Left renal pelvis (tissue), 4 donors: ENCODE results near the gene CD46. TPM values are rescaled to one million over a fixed set of nuclear protein-coding genes. Genes with fewer than 3 reads are reported as not detected.
"Not testable (repeated sequence)": the region's sequence is repeated elsewhere in the genome, so short reads cannot be mapped to it uniquely, and the experiment has no call there.

Source experiments
- DNase-seq, 4 donors: peaks; one replicate each; pipeline ENCODE4 v3.0.0-alpha.2; 2013; ENCODE audit warnings: low read depth in 4 of 4, low spot score in 3 of 4
- polyA plus RNA-seq, 4 donors: library from polyadenylated mRNA; unstranded; fragments of 120-200 nt; gene quantifications; one replicate each; pipeline ENCODE4 v1.2.1, GENCODE V29; 2013; ENCODE audit not compliant: insufficient read length in 4 of 4

Gene CD46
- polyA plus RNA-seq, 4 donors = 122 to 401 (median 331) TPM

- DNase-seq = no peak
Observed at GRCh38 chr1:207750631-207751305, 1.1 kb upstream of the CD46 start.

- DNase-seq = not testable (repeated sequence)
Observed at GRCh38 chr1:207751463-207751789, 428 bp upstream of the CD46 start.

GRCh38 chr1:207752456-207752998, 673 bp downstream of the CD46 start:
- no peak for DNase-seq

GRCh38 chr1:207753611-207754010, 1.8 kb downstream of the CD46 start:
- no peak for DNase-seq

GRCh38 chr1:207754011-207754410, 2.2 kb downstream of the CD46 start:
- no peak for DNase-seq

- DNase-seq = no peak
Observed at GRCh38 chr1:207754974-207755700, 3.3 kb downstream of the CD46 start.

- DNase-seq = no peak
Observed at GRCh38 chr1:207755846-207756693, 4.2 kb downstream of the CD46 start.

GRCh38 chr1:207762622-207763021, 10.8 kb downstream of the CD46 start:
- no peak for DNase-seq

- no peak for DNase-seq
Observed at GRCh38 chr1:207763091-207763490, 11.2 kb downstream of the CD46 start.

GRCh38 chr1:207763972-207764371, 12.1 kb downstream of the CD46 start:
- DNase-seq = no peak

- DNase-seq = no peak
Observed at GRCh38 chr1:207766569-207766968, 14.7 kb downstream of the CD46 start.

- DNase-seq = not testable (repeated sequence)
Observed at GRCh38 chr1:207770514-207770913, 18.7 kb downstream of the CD46 start.

- DNase-seq = not testable (repeated sequence)
Observed at GRCh38 chr1:207776045-207776444, 24.2 kb downstream of the CD46 start.

GRCh38 chr1:207777412-207777811, 25.6 kb downstream of the CD46 start:
- not testable (repeated sequence) for DNase-seq

- DNase-seq = no peak
Observed at GRCh38 chr1:207779008-207779407, 27.2 kb downstream of the CD46 start.

GRCh38 chr1:207781312-207781711, 29.5 kb downstream of the CD46 start:
- DNase-seq = no peak

GRCh38 chr1:207787776-207788175, 35.9 kb downstream of the CD46 start:
- no peak for DNase-seq

- no peak for DNase-seq
Observed at GRCh38 chr1:207789386-207789785, 37.5 kb downstream of the CD46 start.

GRCh38 chr1:207789792-207790787, 38.2 kb downstream of the CD46 start:
- DNase-seq = no peak

GRCh38 chr1:207791290-207791689, 39.4 kb downstream of the CD46 start:
- DNase-seq = no peak
